ENCODE results near the gene PPM1A.
A peak's percentile ranks its signal among the peaks of the same experiment; 100 is the strongest.

PPM1A gene

DNA sequence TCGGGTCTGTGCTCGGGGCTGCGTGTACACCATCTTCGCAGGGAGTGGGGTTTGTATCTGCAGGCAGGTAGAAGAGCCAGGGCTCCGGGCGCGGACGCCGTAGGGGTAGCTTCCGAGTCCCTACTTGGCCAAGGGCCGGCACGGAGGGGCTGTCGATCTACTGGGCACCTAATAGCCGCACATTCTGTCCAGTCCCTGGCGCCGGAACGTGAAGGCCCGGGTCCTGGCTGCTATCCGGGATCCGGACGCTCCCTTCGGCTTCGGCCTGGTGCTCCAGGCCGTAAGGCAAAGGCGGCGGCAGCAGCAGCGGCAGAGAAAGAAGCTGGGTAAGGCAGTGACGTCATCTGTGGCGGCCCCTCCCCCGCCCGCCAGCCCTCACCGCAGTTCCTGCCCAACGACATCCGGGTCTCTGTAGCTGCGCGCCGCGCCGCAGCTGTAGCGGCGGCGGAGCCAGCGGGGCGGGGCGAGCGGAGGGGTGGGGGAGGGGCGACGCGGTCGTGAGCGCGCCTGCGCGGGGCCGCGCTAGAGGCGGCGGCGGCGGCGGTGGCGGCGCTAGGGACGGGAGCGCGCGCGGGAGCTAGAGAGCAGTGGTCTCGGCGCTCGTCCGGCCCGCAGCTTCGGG, at the start of gene PPM1A:
TSS of gene PPM1A (plus strand) at position 525 of the 622 bp plus-strand sequence. CDS start 33,483 bp downstream, outside the sequence.
- DNase-seq, result peak; percentile 94 to 95

GRCh38 chr14:60199321-60199720, 49.7 kb upstream of the PPM1A start:
- no peak for DNase-seq

- DNase-seq, result no peak
Measured at GRCh38 chr14:60204104-60204842, 44.7 kb upstream of the PPM1A start.

- no peak for DNase-seq
Measured at GRCh38 chr14:60204843-60205774, 43.9 kb upstream of the PPM1A start.

GRCh38 chr14:60206249-60206670, 42.8 kb upstream of the PPM1A start:
- DNase-seq, result no peak

DNA sequence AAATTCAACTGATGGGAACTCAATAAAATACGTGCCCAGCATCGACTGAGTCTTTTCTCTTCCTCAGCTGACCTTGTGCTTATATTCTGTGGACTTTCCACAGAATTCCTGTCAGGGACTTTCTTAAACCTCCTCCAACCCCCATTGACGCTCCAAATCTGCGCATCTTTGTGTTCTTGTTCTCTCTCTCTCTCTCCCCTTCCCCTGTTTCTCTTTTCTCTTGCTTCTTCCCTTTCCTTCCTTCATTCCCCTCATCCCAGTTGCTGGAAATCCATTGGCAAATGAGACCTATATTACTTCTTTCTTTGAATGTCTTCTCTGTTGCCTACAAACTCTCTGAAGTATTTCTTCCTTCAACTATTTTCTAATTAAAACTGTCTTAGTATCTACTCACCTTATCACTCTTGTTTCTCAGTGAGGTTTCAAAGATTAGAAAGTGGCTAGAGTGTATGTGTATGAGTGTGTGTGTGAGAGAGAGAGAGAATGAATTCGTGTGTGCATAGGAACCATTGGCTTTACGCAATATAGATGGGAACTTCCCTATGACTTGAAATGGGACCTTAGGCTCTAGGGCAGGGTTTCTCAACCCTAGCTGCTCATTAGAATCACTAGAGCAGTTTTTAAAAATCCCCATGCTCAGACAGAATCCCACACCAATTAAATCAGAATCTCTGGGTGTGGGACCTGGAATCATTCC, 42.0 kb upstream of the PPM1A start:
- no peak for DNase-seq

DNA sequence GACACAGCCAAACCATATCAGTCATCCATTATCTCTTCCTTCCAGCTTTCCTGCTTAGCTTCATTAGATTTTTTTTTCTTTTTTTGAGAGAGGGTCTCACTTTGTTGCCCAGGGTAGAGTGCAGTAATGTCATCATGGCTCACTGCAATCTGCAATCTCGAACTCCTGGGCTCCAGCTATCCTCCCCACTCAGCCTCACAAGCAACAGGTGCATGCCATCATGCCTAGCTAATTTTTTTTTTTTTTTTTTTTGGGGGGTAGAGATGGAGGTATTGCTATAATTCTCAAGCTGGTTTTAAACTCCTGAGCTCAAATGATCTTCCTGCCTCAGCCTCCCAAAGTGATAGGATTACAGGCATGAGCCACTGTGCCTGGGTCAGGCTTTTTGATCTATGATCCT, 38.3 kb upstream of the PPM1A start:
- no peak for DNase-seq

DNA sequence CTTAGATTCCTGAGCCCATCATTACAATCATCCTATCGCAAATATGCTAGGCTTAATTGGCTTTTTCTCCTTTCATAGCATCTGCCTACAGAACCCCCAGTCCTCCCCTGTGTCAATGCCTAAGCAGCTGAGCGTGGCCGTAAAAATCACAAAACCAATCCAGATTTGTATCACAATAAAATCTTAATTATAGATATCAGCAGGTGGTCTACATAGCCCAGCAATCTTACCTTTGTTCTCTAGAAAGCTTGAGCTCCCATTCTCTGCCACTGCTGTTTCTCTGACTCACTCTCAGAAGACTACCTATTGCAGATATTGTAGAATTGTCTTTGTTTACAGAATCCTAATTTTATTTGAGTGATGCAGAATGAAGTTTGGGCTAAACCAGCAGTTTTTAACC, 37.9 kb upstream of the PPM1A start:
- no peak for DNase-seq

GRCh38 chr14:60212503-60213371, 36.3 kb upstream of the PPM1A start:
- DNase-seq, result no peak

- DNase-seq, result no peak
Measured at GRCh38 chr14:60214003-60214402, 35.0 kb upstream of the PPM1A start.

DNA sequence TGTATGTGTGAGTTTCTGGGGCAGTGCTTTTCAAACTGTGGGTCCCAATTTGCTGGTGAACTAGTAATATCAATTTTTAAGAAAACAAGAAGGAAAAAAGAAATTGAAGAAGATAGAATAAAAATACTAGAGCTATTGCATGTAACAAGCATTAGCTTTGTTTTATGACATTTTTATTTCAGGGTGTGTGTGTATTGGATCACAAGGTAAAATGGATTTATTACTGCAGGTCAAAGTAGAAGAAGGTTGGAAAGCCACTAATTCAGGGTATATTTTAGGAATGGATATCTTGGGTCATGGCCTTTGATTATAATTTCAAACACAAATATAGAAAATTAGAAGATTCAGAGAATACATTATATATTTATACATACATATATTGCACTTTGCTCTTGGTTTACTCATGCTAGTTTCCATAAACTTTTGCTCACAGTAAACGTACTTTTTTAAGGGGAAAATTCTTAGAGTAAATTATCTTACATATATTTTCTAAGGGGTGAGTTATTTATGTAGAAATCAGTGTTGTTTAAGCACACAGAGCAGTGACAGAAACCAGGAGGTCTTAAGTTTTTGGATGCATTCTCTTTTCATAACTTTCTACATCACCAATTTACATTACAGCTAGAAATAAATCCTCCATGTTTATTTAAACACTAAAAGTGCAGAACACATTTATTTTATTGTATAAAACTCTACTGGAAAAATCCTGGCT, 34.5 kb upstream of the PPM1A start:
- no peak for DNase-seq

- no peak for DNase-seq
Measured at GRCh38 chr14:60215127-60215444, 33.9 kb upstream of the PPM1A start.

DNA sequence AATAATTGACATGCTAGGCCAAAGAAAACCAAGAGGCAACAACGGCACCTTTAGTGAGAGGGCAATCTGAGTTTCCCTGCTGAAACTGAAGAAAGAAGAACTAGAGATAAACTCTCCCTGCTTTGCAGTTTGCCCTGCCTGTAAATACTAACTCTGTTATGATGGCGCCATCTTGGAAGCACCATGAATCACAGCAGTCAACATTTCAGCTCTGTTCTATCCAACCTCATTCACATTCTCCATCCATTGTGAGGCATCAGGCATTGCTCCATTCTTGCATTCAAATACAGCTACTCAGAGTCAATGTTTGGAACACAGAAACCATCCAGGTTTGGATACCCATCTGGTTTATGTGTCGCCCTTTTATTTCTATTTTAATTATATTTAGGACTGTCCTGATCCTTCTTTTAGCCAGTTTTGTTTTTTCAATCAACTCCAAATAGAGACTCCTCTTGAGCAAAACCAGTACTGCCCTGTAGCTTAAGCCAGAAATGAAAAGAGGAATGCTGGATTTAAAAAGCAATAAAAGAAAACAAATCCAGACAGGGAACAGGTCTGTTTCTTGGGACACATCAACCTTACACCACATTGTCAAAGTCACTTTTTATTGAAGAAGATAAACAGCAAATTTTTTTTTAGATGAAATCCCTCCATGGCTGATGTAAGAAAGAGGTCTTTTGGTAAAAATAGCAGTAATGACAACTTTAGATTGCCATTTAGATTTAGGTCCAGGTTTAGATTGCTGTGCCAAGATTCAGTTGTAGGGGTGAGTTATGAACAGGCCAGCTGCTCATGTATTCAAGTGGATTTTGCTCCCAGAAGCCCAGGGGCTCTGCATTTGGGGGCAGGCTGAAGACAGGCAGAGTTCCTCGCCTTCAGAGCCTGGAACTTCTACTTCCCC, 33.3 kb upstream of the PPM1A start:
- no peak for DNase-seq

- no peak for DNase-seq
Measured at GRCh38 chr14:60217713-60218112, 31.3 kb upstream of the PPM1A start.

DNA sequence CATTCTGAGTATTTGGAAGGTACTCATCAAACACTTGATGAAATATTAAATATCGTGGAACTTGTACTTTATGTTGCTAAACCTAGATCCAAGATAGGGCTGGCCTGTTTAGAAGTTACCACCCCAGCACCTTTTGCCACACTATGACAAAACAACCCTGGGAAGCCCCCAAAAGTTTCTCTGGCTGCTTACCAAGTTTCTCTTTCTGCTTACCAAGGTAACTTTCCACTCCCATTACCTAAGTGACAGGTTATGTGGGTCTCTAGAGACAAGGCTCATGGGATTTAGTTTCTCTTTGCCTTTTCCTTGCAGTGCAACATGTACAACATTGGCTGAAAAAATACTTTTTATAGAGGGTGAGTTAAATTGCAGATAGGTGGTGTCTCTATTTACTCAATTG, 28.9 kb upstream of the PPM1A start:
- DNase-seq, result no peak

DNA sequence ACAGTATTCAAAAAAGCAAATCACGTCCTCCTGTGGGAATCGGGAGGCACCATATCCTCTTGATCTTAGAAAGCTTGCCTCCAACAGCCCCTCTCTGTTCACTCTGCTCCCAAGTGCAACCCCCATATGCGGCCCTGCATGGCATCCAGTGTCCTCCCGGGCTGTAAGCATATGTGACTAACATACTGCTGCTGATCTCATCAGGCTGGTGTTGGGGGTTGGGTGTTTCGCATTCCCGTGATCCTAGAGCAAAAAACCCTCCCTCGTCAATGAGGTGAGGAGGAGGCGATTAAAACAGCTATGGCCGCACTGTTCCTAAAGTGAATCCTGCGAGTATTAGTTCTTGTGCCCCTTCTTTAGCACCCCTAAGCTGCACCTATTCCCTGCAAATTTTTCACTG, 28.1 kb upstream of the PPM1A start:
- DNase-seq, result no peak

GRCh38 chr14:60221457-60221856, 27.6 kb upstream of the PPM1A start:
- DNase-seq, result no peak

- no peak for DNase-seq
Measured at GRCh38 chr14:60222820-60223219, 26.2 kb upstream of the PPM1A start.

DNA sequence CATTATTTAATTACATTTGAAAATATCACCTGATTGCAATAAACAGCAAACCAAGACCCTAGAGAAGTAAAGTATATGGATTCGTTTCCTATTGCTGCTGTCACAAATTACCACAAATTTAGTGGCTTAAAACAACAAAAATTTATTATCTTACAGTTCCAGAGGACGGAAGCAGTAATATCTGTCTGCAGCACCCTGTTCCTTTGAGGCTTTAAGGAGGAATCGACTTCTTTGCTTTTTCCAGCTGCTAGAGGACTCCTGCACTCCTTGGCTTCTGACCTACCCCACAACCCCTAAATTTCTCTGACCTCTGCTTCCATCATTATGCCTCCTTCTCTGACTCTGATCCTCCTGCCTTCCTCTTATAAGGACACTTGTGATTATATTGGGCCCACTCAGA, 23.8 kb upstream of the PPM1A start:
- DNase-seq, result no peak

- DNase-seq, result no peak
Measured at GRCh38 chr14:60226298-60226697, 22.7 kb upstream of the PPM1A start.
